GM18508 (cell line): ENCODE measurements around the gene NME3.
"Not testable (repeated sequence)": the region's sequence is repeated elsewhere in the genome, so short reads cannot be mapped to it uniquely, and the experiment has no call there.

Experiments
- ATAC-seq: cut with Tn5 transposase; IDR thresholded peaks from one replicate; pipeline ENCODE4 v1.9.1; 2021; ENCODE audit warnings: moderate number of reproducible peaks; ENCODE audit not compliant: insufficient read depth, unreplicated experiment

The NME3 gene

GRCh38 chr16:1754204-1754603 is 17.1 kb downstream of the NME3 start:
- ATAC-seq = no peak

- no peak for ATAC-seq
Measured at GRCh38 chr16:1752853-1753252, 18.5 kb downstream of the NME3 start.

- no peak for ATAC-seq
Measured at GRCh38 chr16:1751946-1752345, 19.4 kb downstream of the NME3 start.

- ATAC-seq = no peak
Measured at GRCh38 chr16:1749152-1750117, 21.9 kb downstream of the NME3 start.

GRCh38 chr16:1747934-1748333 is 23.4 kb downstream of the NME3 start:
- no peak for ATAC-seq

DNA sequence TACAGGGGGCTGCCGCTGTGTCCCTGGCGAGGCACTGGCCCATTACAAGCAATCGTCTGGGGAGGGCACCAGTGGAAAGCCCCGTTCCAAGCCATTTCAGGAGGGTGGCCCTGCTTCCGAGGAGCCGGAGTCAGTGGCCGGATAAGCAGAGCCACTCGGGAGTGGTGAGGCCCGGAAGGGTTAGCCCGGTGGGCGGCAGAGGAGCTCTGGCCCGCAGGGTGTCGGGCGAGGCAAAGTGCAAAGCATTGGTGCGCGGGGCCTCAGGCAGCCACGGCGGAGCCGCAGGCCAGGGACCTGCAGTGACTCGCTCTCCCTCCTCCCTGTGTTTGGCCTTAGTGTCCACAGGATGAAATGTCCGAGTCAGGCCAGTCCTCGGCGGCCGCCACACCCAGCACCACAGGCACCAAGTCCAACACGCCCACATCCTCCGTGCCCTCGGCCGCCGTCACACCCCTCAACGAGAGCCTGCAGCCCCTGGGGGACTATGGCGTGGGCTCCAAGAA is 24.6 kb downstream of the NME3 start:
- no peak for ATAC-seq

DNA sequence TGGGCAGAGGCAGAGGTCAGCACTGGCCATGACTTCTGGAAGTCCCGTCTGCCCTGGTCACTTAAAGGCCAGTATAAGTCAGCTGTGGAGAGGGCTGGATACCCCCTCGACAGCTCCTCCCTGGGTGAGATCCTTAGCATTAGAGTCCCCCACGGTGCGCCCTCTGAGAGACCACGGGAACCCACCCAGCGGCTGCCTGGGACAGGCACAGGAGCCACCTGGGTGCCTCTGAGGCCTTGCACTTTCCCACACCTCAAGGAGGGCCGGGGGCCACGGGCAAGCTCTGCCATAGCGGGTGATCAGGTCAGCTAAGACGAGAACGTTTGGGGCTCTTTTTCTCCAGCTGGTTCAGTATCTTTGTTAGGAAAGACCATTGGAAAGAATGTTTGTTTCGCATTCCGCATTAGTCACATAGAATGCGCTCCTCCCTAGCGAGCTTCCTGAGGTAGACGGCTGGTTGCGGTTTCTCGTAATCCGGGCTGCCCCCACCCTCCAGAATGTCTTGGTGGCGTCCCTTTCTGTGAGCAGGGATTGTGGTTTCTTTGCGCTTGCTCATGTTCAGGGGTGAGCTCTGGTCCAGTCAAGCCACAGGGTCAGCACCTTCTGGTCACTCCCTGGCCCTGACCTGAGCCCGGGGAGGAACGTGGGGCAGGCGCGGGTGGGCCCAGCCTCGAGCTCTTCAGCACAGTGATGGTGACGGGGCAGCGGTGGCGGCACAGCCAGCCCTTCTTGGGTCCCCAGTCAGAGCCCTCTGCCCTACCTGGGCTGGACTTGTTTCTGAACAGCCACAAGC is 25.2 kb downstream of the NME3 start:
- ATAC-seq = no peak

DNA sequence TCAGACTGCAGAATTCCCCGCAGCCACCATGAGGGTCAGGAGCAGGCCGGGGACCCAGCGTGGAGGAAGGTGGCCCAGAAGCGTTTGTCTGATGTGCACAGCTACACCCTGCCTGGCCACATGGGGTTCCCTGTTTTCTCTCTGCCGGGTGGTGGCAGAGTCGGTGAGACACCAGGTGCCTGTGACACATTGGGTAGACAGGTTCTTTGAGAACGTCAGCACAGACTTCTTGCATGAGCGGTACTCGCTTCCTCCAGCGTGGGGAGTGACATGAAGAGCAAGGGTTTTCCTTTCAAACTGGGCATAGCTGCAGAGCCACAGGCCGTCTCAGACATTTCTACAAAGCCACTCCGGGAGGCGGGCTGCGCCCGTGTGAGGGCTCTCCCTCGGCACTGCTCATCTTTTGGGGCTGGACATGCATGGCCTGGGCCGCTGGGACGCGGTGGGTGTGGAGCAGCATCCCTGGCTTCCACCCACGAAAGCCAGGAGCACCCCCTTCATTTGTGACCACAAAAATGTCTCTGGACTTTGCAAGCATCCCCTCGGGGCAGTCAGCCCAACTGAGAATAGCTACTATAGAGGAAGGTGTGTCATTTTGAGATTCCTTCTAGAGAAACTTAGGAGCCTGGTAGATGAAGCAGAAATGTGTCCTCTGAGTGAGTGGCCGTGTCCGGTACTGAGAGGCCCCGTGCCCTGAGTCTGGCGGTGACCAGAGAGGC is 26.0 kb downstream of the NME3 start:
- no peak for ATAC-seq

GRCh38 chr16:1744338-1744840 is 27.0 kb downstream of the NME3 start:
- no peak for ATAC-seq

DNA sequence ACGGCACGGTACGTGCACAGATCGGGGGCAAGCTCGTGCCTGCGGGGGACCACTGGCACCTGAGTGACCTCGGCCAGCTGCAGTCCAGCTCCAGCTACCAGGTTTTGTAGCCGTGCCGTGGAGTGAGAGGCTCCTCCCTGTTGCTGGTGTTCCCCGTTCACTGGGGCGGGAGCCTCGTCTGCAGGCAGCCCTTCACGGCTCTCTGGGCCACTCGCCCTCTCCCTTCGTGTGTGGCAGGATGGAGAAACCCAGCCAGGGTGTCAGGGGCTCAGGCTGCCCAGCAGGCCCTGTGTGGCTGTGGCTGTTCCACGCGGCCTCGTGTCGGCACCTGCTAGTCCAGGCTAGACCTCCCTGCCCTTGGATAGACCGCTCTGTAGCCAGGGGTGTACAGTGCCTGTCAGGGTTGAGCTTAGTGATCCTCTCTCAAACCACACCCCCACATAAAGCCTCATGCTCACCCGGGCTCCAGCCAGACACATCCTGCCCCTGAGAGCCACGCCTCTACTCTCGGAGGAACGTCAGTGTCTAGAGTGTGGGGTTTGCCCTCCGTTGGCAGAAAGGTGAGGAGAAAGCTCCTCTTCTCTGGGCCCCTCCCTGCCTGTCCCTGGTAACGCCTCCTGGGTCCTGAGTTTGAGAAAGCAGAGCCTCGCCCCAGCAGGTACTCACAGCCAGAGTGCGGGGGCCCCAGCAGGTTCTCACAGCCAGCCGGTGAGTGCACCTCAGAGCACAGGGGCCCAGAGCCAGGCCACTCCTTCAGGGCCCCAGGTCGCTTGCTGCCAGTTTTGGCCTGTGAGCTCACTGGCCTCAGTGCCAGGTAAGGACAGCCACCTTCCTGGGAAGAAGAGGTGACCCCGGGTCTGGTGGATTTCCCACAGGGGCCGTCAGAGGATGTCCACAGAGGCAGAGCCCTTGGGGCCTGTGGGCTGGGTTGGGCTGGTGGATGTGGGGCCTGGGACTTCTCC is 27.7 kb downstream of the NME3 start:
- no peak for ATAC-seq

DNA sequence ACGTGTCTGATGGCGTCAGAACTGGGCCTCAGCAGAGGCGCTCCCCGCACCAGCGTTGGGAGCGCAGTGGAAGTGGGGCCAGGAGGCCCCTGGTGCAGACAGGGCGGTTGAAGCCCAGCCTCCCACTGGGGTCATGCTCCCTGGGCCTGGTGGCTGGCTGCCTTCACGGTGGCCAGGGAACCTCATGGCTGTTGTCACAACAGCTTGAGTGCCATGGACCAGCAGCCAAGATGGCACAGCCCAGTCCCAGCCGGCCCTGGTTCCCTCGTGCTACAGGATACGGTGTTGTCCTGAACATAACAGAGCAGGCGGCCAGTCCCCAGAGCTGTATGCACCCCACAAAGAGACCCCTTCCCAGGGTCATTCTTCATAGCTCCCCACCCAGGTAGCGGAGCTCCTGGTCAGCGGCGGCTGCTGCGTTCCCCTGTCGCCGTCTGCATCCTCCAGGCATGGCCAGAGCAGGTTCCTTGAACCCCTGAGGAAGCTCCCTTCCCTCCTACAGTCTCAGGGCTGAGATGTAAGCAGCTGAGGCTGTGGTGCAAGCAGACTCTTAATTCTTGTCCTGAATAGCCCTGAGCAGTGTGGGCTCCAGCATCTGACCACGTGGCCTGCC is 29.7 kb downstream of the NME3 start:
- no peak for ATAC-seq

- no peak for ATAC-seq
Measured at GRCh38 chr16:1740781-1741490, 30.4 kb downstream of the NME3 start.

DNA sequence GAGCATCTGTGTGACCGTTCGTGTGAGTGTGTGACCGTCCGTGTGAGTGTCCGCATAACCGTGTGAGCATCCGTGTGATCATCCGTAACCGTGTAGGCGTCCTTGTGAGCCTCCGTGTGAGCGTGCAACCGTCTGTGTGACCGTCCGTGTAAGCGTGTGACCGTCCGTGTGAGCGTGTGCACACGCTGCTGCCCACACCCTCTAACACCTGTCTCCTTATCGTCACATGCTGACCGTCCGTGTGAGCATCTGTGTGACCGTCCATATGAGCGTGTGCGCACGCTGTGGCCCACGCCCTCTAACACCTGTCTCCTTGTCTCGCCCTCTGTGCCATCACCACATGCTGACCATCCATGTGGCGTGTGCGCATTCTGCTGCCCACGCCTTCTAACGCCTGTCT is 31.1 kb downstream of the NME3 start:
- no peak for ATAC-seq

GRCh38 chr16:1734816-1735215 is 36.5 kb downstream of the NME3 start:
- no peak for ATAC-seq

GRCh38 chr16:1734123-1734522 is 37.2 kb downstream of the NME3 start:
- ATAC-seq = no peak

DNA sequence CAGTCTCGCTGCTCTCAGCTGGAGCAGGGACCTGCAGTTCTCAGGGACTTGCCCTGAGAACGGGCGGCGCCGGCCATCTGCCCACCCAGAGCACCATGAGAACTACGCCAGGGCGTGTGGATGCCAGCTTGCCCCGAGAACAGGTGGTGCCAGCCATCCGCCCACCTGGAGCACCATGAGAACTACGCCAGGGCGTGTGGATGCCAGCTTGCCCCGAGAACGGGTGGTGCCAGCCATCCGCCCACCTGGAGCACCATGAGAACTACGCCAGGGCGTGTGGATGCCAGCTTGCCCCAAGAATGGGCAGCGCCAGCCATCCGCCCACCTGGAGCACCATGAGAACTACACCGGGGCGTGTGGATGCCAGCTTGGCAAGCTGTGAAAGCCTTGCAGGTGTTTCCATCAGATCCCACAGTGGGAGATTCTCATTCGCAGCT is 38.8 kb downstream of the NME3 start:
- ATAC-seq = not testable (repeated sequence)

DNA sequence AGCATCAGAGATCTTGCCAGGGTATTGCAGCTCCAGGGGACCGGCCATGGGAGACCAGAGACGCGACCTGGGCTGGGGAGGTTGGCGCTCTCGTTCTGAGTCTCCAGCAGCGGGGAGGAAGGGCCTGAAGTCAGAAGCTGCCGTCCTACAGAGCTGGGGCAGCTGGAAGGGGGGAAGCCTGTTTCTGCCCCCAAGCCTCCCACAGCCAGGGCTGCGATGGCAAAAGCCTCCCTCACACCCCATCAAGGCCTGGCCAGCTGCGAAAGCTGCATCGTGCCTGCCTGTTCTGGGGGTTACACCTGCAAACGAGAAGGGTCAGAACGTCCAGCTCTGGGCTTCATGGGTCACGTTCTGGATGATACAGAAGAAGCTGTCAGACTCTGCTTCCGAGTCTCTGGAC is 39.3 kb downstream of the NME3 start:
- ATAC-seq = no peak

DNA sequence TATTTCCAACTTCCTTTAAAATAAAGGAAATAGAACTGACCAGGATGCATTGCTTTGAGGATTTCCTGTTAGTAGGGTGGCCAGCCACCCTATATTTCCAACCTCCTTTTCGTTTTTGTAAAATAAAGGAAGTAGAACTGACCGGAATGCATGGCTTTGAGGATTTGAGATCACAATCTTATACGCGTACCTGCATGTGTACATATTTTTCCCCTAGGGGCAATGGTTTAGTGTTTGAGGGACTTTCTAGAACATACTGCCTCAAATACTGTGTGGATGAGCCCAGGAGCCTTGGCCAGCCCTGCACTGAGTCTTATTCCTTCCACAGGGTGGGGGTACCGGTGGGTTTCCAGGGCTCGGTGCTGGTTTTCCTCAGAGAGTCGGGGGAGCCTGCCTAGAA is 39.7 kb downstream of the NME3 start:
- no peak for ATAC-seq
